Hepatocyte (in vitro differentiated cells): ENCODE results near the gene SNX14. TPM values are rescaled to one million over a fixed set of nuclear protein-coding genes. Genes with fewer than 3 reads are reported as not detected.
A peak's percentile ranks its signal among the peaks of the same experiment; 100 is the strongest.
"Not testable (repeated sequence)": the region's sequence is repeated elsewhere in the genome, so short reads cannot be mapped to it uniquely, and the experiment has no call there.

ENCODE experiments used
- DNase-seq: peaks from one replicate; pipeline ENCODE4 v3.0.0-alpha.2; 2016; ENCODE audit warnings: low spot score
- H2AFZ ChIP-seq: fragments of 200-600 bp; sonication (generic); 2 replicates; pipeline ENCODE4 v1.6.0; 2016; ENCODE audit warnings: antibody characterized with exemption, mild to moderate bottlenecking
- H3K27ac ChIP-seq: fragments of 200-600 bp; sonication (generic); 2 replicates; pipeline ENCODE4 v1.5.1; 2016; ENCODE audit warnings: mild to moderate bottlenecking
- H3K27me3 ChIP-seq: fragments of 200-600 bp; sonication (generic); 2 replicates; pipeline ENCODE4 v1.6.1; 2016
- H3K36me3 ChIP-seq: fragments of 200-600 bp; sonication (generic); replicated peaks from 2 replicates; pipeline ENCODE4 v1.5.1; 2016; ENCODE audit warnings: low read depth; ENCODE audit not compliant: insufficient read depth
- H3K4me1 ChIP-seq: fragments of 200-600 bp; sonication (generic); 2 replicates; pipeline ENCODE4 v1.5.1; 2016; ENCODE audit warnings: mild to moderate bottlenecking, moderate library complexity; ENCODE audit not compliant: insufficient read depth
- H3K4me2 ChIP-seq: fragments of 200-600 bp; sonication (generic); 2 replicates; pipeline ENCODE4 v1.6.0; 2016
- H3K4me3 ChIP-seq: fragments of 200-600 bp; sonication (generic); 2 replicates; pipeline ENCODE4 v1.5.1; 2016; ENCODE audit warnings: mild to moderate bottlenecking
- H3K79me2 ChIP-seq: fragments of 200-600 bp; sonication (generic); 2 replicates; pipeline ENCODE4 v1.6.0; 2017; ENCODE audit warnings: mild to moderate bottlenecking
- H3K9me2 ChIP-seq: fragments of 200-600 bp; sonication (generic); replicated peaks from 2 replicates; pipeline ENCODE4 v1.6.0; 2017; ENCODE audit warnings: mild to moderate bottlenecking; ENCODE audit not compliant: insufficient read depth
- H3K9me3 ChIP-seq: fragments of 200-600 bp; sonication (generic); 2 replicates; pipeline ENCODE4 v1.5.1; 2016; ENCODE audit warnings: low read depth, mild to moderate bottlenecking
- H4K20me1 ChIP-seq: fragments of 200-600 bp; sonication (generic); 2 replicates; pipeline ENCODE4 v1.6.0; 2016; ENCODE audit warnings: mild to moderate bottlenecking; ENCODE audit not compliant: insufficient read depth, poor library complexity, severe bottlenecking
- CTCF ChIP-seq: fragments of 200-600 bp; sonication (generic); IDR thresholded peaks from 2 replicates; pipeline ENCODE4 v1.5.1; 2016; ENCODE audit warnings: antibody characterized with exemption, mild to moderate bottlenecking; ENCODE audit not compliant: poor library complexity
- EZH2 ChIP-seq: fragments of 200-600 bp; sonication (generic); IDR thresholded peaks from 2 replicates; pipeline ENCODE4 v1.6.1; 2016; ENCODE audit warnings: antibody characterized with exemption, mild to moderate bottlenecking, borderline replicate concordance
- EZH2phosphoT487 ChIP-seq: fragments of 200-600 bp; sonication (generic); IDR thresholded peaks from one replicate; pipeline ENCODE4 v1.6.1; 2018; ENCODE audit warnings: antibody characterized with exemption, mild to moderate bottlenecking, low read depth, moderate library complexity; ENCODE audit not compliant: unreplicated experiment, severe bottlenecking
- WGBS: methylation state at CpG from one replicate; pipeline ENCODE4 v1.1.6; 2016; ENCODE audit warnings: low lambda C conversion rate; ENCODE audit errors: missing lambda C conversion rate; 5-methylcytosine and 5-hydroxymethylcytosine counted together
- polyA plus RNA-seq: library from polyadenylated mRNA; unstranded; fragments of >200 nt; fragmentation: Nextera tagmentation; extraction: Ambion mirVana; gene quantifications from 2 replicates; pipeline ENCODE4 v1.2.1, GENCODE V29; 2016
- total RNA-seq: library from RNA; depleted of rRNA; stranded (reverse); fragments of >200 nt; gene quantifications from 2 replicates; pipeline ENCODE4 v1.2.3, GENCODE V29; 2014

The SNX14 gene
- total and polyA plus RNA-seq, 2 experiments from 2014 or later = 58.4 to 140 TPM

- no peaks in the 10 kb centered on the region for H3K79me2 ChIP-seq
- DNase-seq = peak; percentile 5
- H3K27me3 ChIP-seq = no peaks in the 10 kb centered on the region
- no peak overlapping the region for H3K4me2 ChIP-seq
- no peaks in the 10 kb centered on the region for H3K36me3 ChIP-seq
- no peak overlapping the region for H2AFZ ChIP-seq
- no peak for TF ChIP-seq EZH2phosphoT487
- peak; percentile 66 for TF ChIP-seq CTCF
- no peak for TF ChIP-seq EZH2
- H3K27ac ChIP-seq = no peak overlapping the region
- H3K9me2 ChIP-seq = no peaks in the 10 kb centered on the region
- H3K4me3 ChIP-seq = no peak overlapping the region
- WGBS = 78% methylated on average over 2 of the region's 2 CpGs
- no peaks in the 10 kb centered on the region for H4K20me1 ChIP-seq
- H3K4me1 ChIP-seq = no peaks in the 10 kb centered on the region
- no peaks in the 10 kb centered on the region for H3K9me3 ChIP-seq
These were observed 56.6 kb downstream of the SNX14 start for GRCh38 chr6:85537055-85537494.

DNA sequence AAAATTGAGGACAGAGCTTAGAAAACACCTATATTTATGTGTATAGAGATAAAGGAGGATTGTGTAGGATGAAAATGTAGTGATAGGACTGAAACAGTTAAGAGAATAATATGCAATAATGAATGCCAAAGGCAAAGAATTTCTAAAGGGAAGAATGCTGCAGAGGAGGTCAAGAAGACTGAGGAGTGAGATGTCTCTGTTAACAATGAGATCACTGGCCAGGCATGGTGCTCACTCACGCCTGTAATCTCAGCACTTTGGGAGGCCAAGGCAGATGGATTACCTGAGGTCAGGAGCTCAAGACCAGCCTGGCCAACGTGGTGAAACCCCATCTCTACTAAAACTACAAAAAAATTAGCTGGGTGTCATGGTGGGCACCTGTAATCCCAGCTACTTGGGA is 69.4 kb downstream of the SNX14 start:
- not testable (repeated sequence) for H4K20me1 ChIP-seq, H3K9me3 ChIP-seq, H2AFZ ChIP-seq, DNase-seq, H3K4me2 ChIP-seq, H3K36me3 ChIP-seq, H3K79me2 ChIP-seq, H3K27ac ChIP-seq, H3K4me3 ChIP-seq, H3K27me3 ChIP-seq, H3K4me1 ChIP-seq, H3K9me2 ChIP-seq
- 70% methylated on average over 2 of the region's 2 CpGs for WGBS

DNA sequence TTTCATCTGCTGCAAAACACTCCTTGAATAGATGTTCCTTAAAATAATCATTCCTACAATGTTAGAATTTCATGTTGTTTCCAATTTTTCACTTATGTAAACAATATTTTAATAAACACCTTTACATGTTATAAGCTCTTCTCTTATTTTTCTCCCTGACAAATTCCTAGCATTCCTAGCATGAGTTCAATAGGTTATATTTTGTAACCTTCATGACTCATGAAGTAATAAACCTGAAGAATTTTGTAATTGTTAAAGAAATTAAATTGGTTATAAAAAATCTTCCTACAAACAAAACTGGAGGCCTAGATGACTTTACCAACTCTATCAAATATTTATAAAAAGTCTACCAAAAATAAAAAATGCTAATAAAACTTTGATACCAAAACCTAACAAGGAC is 77.5 kb downstream of the SNX14 start:
- no peaks in the 10 kb centered on the region for H3K4me1 ChIP-seq
- H2AFZ ChIP-seq = no peak overlapping the region
- no peak overlapping the region for H3K4me2 ChIP-seq
- H3K27me3 ChIP-seq = no peaks in the 10 kb centered on the region
- TF ChIP-seq EZH2 (no peak), CTCF (no peak), EZH2phosphoT487 (no peak)
- H3K79me2 ChIP-seq = no peaks in the 10 kb centered on the region
- H3K36me3 ChIP-seq = no peaks in the 10 kb centered on the region
- no peak for DNase-seq
- H3K9me2 ChIP-seq = no peaks in the 10 kb centered on the region
- H3K4me3 ChIP-seq = no peak overlapping the region
- no peak overlapping the region for H3K27ac ChIP-seq
- H4K20me1 ChIP-seq = no peaks in the 10 kb centered on the region
- H3K9me3 ChIP-seq = no peaks in the 10 kb centered on the region

- Histone ChIP-seq H3K4me3 (no peak overlapping the region), H3K79me2 (no peaks in the 10 kb centered on the region), H3K9me3 (no peaks in the 10 kb centered on the region), H3K4me1 (no peaks in the 10 kb centered on the region), H2AFZ (no peak overlapping the region), H3K4me2 (no peak overlapping the region), H3K36me3 (no peaks in the 10 kb centered on the region), H3K27me3 (no peaks in the 10 kb centered on the region), H3K27ac (no peak overlapping the region), H4K20me1 (no peaks in the 10 kb centered on the region), H3K9me2 (no peaks in the 10 kb centered on the region)
- WGBS = 93% methylated on average over 8 of the region's 8 CpGs
- no peak for DNase-seq
- TF ChIP-seq EZH2 (no peak), CTCF (no peak), EZH2phosphoT487 (no peak)
These were observed 87.1 kb downstream of the SNX14 start for GRCh38 chr6:85506441-85507093.
